ENCODE results near the gene ATP5F1C. TPM values are rescaled to one million over a fixed set of nuclear protein-coding genes. Genes with fewer than 3 reads are reported as not detected.

ATP5F1C gene
- total RNA-seq, 1 experiment from 2014 or later: 167 TPM

DNA sequence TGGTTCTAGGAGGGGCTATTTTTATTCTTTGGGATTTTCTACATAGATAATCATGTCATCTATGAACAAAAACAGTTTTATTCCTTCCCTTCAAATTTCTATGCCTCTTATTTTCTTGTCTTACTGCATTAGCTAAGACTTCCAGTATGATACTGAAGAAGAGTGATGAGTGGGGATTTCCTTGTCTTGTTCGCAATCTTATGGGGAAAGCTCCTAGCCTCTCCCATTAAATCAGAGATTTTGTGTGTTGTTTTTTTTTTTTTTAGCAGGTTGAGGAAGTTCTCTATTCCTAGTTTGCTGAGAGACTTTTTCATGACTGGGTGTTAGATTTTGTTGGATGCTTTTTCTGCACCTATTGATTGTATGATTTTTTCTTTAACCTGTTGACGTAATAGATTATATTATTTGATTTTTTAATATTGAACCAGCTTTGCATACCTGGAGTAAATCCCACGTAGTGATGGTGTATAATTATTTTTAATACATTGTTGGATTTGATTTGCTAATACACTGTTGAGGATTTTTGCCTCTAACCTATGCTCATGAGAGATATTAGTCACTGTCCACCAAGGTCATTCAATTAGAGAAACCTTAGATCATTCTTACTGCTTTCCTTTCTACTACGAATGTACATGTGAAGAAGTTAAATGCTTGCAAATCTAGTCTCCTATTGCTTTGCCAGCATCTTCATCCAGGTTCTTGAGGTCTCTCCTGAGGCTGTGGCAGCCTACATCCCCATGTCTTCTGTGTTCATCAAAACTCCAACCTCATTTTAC lies 6.5 kb downstream of the ATP5F1C start:
- POLR2A ChIA-PET (ENCODE audit: unreplicated experiment): no interaction called here
- no peak overlapping the region for H2AFZ ChIP-seq (ENCODE audit: low read length)
- no peaks in the 10 kb centered on the region for H3K27me3 ChIP-seq (ENCODE audit: low read length)
- CTCF ChIA-PET: no interaction called here
- ATAC-seq (no peak), DNase-seq (no peak)
- intact Hi-C loops (cut with micrococcal nuclease): no loop called here
- no peaks in the 10 kb centered on the region for H3K9me3 ChIP-seq (ENCODE audit: low read length)
- H3K4me3 ChIP-seq (ENCODE audit: low read length): no peak overlapping the region
- H3K9me2 ChIP-seq (replicated peaks; ENCODE audit: low read length): no peaks in the 10 kb centered on the region
- H3K4me1 ChIP-seq (ENCODE audit: insufficient read depth, low read length): peaks cover 26% of the 10 kb centered on the region
- no TSS peak for BruUV-seq (replicated peaks)
- H3K4me2 ChIP-seq (ENCODE audit: low read length): no peak overlapping the region
- H3K79me2 ChIP-seq (ENCODE audit: low read length): peaks cover 69% of the 10 kb centered on the region
- no peak overlapping the region for H3K9ac ChIP-seq (ENCODE audit: low read length)
- no peak overlapping the region for H3K27ac ChIP-seq (ENCODE audit: low read length)
- no peaks in the 10 kb centered on the region for H3F3A ChIP-seq (ENCODE audit: low read length, unreplicated experiment)
- TF ChIP-seq EZH2 (IDR thresholded peaks at IDR 0.05; ENCODE audit: low read length, unreplicated experiment) (no peak), CTCF (conservative IDR thresholded peaks at IDR 0.05; ENCODE audit: low read depth, low read length) (no peak), EZH2phosphoT487 (IDR thresholded peaks at IDR 0.05; ENCODE audit: borderline replicate concordance, low read length) (no peak)
- H4K20me1 ChIP-seq (ENCODE audit: low read length): peaks cover 37% of the 10 kb centered on the region
- peaks cover 3% of the 10 kb centered on the region for H3K36me3 ChIP-seq (ENCODE audit: low read depth, low read length)

GRCh38 chr10:7795605-7796004 lies 7.6 kb downstream of the ATP5F1C start:
- intact Hi-C loops (cut with micrococcal nuclease): no loop called here

More at GRCh38 chr10:7795605-7796004, 7.6 kb downstream of the ATP5F1C start:
- Histone ChIP-seq H3K27ac (ENCODE audit: low read length) (no peak overlapping the region), H3K27me3 (ENCODE audit: low read length) (no peaks in the 10 kb centered on the region), H2AFZ (ENCODE audit: low read length) (no peak overlapping the region), H3K9ac (ENCODE audit: low read length) (no peak overlapping the region), H3F3A (ENCODE audit: low read length, unreplicated experiment) (no peaks in the 10 kb centered on the region), H3K4me2 (ENCODE audit: low read length) (no peak overlapping the region), H4K20me1 (ENCODE audit: low read length) (peaks cover 28% of the 10 kb centered on the region; the same call in 1 of the 2 replicates), H3K9me3 (ENCODE audit: low read length) (no peaks in the 10 kb centered on the region), H3K36me3 (ENCODE audit: low read depth, low read length) (peaks cover 10% of the 10 kb centered on the region), H3K4me1 (ENCODE audit: insufficient read depth, low read length) (peaks cover 19% of the 10 kb centered on the region), H3K4me3 (ENCODE audit: low read length) (no peak overlapping the region), H3K9me2 (replicated peaks; ENCODE audit: low read length) (no peaks in the 10 kb centered on the region), H3K79me2 (ENCODE audit: low read length) (peaks cover 57% of the 10 kb centered on the region)
- TF ChIP-seq EZH2phosphoT487 (IDR thresholded peaks at IDR 0.05; ENCODE audit: borderline replicate concordance, low read length) (no peak), CTCF (conservative IDR thresholded peaks at IDR 0.05; ENCODE audit: low read depth, low read length) (no peak), EZH2 (IDR thresholded peaks at IDR 0.05; ENCODE audit: low read length, unreplicated experiment) (no peak)
- POLR2A ChIA-PET (ENCODE audit: unreplicated experiment): no interaction called here
- DNase-seq: no peak
- no TSS peak for BruUV-seq (replicated peaks)
- ATAC-seq: no peak
- CTCF ChIA-PET: no interaction called here
